Left hindlimb (tissue), 1 donor: ENCODE data around the gene VPS39.

ENCODE experiments used
- DNase-seq: peaks from one replicate; pipeline ENCODE4 v3.0.0-alpha.2; 2018

VPS39 gene

DNA sequence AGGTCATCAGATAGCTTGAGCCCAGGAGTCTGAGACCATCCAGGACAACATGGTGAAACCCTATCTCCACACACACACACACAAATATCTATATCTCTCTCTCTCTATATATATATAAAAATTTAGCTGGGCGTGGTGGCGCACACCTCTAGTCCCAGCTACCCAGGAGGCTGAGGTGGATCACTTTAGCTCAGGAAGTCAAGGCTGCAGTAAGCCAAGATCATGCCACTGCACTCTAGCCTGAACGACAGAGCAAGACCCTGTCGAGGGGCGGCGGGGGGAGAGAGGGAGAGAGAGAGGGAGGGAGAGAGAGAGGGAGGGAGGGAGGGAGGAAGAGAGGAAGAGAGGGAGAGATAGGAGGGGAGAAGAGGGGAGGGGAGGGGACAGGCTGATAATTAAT is 79.6 kb downstream of the VPS39 start:
- DNase-seq: no peak

DNA sequence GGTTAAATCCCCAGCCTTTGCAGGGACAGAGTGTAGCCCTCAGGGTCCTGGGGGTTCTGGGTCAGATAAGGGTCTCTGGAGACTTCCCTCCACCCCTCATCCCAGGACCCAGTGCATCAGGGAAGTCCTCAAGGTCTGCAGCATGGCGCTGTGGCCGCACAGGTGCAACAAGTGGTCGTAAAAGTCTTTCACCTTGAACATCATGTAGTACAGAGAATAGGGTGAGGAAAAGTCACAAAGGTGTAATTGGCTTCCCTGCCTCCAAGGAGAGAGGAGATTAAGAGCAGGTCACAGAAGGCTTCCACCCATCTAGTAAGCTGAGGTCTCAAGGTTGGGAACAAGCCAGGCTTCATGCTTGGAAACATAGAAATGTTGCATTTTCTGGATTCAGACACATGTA is 84.6 kb downstream of the VPS39 start:
- no peak for DNase-seq

DNA sequence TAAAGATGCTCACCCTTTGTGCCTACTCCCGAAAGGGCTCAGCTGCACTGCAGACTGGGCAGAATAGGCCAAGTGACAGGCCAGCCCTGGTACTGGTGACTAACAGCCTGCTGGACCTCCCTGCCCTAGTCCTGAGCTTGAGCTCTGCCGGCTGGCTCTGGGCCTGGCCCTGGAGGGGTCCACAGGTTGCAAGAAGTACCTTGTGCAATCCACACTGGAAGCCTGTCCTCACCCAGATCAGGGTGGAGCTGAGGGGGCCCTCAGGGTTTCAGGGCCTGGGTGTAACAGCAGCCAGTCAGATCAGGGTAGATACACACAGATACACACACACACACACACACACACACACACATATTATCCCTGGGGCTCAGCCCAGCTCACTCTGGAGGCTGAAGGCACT is 86.4 kb downstream of the VPS39 start:
- DNase-seq: no peak

DNA sequence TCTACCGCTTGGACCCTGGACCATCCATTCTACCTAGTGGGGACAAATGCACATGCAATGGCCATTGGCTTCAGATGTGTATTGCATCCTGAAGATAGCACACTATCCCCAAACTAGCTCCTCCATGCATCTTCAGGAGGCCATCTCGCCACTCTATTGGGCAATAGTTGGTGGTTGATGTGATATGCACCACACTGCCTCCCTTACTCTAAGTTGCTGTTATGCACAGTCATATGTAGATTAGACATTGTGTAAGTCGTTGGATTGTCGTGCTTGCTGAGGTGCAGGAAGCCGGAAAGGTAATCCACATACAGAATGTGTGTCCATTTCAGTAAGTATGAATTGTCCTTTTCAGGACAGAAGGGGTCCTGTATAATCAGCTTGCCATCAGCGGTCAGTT is 87.1 kb downstream of the VPS39 start:
- DNase-seq: no peak

DNA sequence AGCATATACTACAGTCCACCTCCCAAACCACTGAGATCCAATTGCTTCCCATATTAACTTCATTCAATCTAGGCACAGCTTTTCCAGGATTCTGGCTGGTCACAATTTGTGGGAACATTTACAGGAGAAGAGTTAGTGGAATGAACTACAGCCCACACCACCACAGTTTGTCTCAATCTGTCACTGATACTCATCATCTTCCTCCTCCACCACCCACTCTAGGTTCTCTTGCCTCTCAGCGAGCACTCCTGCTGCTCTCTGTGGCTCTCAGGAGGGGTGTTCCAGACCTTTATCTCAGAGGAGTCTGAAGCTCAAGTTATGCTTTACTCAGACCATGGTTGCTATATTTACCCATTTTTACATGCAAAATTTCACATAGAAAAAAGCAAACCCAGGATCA is 87.8 kb downstream of the VPS39 start:
- no peak for DNase-seq

DNA sequence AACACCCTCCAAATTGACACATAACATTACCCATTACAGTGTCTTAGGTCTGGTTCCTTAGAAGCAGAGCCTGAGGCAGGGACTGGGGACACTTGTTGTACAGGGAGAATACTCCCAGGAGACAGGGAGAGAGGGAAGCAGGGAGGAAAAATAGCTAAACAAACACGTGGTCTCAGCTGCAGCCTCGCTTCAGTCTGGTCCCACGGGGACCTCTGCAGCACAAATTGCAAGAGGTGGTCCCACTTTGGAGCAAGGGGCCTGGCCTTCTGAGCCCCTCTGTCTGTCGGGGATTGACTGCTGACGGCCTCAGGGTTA is 88.7 kb downstream of the VPS39 start:
- no peak for DNase-seq

DNA sequence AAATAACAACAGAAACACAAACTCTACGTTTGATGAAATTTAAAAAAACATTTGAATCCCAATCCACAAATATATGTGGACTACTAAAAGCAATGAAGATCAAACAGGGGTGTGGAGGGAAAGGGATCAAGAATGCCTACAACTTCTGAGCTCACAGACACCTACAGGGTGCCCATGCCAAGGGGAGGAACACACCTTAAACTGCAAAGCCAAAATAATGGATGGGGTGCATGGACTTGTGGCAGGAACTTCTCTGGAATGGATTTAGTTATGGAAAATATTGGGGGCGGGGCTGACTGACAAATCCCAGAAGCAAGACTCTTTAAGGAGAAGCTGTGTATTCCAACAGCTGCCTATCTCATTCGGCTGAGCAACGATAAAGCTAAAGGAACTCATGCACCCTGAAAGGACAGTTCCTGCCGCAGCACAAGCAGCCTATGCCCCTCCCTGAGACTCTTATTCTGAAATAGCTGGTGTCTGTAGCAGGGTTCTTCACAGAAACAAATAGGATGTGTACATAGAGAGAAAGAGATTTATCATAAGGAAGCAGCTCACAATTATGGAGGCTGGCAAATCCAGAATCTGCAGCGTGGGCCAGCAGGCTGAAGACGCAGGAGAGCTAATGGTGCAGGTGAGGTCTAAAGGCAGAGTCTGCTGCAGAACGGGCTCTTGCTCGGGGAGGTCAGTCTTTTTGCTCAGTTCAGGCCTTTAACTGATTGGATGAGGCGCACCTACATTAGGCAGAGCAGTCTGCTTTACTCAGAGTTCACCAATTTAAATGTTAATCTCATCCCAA is 89.3 kb downstream of the VPS39 start:
- no peak for DNase-seq

DNA sequence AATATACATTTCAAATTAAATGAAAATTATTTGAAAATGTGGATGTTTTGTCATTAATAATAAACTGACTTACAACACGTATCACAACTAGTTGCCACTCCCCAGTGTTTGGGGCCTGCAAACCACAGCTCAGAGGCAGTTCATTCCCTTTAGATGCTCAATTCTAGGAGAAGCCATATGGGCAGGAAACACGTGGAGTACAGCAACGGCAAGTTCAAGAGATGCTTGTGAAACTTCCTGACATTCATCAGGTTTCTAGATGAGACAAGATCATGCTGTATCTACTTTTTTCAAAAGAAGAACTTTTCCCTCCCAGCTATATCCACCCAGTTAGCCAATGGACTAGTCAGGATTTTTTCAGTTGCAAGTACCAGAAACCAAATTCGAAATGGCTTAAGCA is 96.2 kb downstream of the VPS39 start:
- DNase-seq: no peak

DNA sequence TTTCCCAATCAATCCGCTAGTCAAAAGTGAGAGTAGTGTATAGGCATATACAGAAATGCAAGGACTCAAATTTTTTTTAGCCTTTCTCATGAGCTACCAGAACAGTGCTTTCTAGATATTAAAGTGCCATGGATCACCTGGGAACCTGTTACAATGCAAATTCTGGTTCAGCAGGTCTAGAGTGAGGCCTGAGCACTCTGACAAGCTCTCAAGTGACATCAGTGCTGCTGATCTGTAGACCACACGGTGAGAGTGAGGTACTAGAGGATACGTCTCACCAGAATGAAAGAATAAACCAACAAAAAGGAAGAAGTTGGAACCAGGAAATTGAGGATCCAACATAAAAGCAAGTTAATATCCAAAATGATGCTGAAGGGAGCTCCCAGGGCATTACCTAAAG is 97.7 kb downstream of the VPS39 start:
- DNase-seq: no peak

DNA sequence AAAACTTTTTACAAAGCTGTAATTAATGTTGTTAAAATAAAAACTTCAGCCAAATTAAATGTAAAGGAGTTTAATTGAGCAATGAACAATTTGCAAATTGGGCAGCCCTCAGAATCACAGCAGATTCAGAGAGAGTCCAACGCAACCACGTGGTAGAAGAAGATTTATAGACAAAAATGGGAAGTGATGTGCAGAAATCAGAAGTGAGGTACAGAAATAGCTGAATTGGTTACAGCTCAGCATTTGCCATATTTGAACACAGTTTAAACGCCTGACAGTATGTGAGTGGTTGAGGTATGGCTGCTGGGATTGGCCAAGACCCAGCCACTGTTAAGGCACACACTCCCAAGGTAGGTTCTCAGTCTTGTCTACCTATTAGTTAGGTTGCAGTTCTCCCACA is 99.3 kb downstream of the VPS39 start:
- DNase-seq: no peak
